Dermis microvascular lymphatic vessel endothelial cell (primary cell): ENCODE measurements around the gene ELAC2. TPM values are rescaled to one million over a fixed set of nuclear protein-coding genes. Genes with fewer than 3 reads are reported as not detected.
"Not testable (repeated sequence)": the region's sequence is repeated elsewhere in the genome, so short reads cannot be mapped to it uniquely, and the experiment has no call there.

Source experiments
- DNase-seq, 2 donors: peaks; one replicate each; pipeline versions ENCODE4 v3.0.0 to v3.0.0-alpha.2; 2010; ENCODE audit warnings: low read depth in 2 of 2
- total RNA-seq: library from RNA; depleted of rRNA; stranded (reverse); fragments of >200 nt; gene quantifications from 2 replicates; pipeline ENCODE4 v1.2.1, GENCODE V29; 2014

Gene ELAC2
- total RNA-seq, 1 donor from 2014 or later = 67.3 TPM

DNA sequence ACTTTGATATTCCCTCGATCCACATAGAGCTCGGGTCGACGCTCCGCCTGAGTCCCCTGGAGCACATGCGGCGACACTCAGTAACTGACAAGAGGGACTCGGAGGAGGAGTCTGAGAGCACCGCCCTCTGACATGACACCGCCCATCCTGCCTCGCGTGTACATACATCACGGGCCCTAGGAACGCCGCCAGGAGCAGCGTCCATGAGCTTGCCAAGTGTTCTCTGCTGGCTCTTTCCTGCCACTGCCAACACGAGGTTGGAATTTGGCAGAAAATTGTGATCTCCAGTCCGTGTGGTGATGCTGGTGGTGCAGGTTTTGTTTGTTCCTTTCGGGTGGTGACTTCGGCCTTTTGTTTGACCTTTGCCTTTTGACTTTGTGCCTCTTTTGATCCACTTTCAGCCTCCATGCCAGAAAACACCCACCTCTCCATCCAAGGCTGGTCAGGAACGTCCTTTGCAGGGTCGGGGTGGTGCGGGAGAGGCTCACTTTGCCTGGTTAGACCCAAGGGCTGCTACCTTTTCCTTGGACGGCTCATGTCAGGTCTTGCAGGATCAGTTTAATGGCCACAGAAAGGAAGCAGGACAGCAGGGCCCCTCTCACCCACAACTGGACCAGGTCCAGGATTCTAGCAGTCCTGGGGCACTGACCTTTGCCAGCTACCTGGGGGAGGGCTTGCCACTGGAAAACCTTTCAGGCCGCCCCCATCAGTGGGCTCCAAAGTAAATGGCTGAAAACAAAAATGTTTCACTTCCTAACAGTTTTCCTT, 27.6 kb downstream of the ELAC2 start:
- peak; percentile 17 to 37 for DNase-seq

DNA sequence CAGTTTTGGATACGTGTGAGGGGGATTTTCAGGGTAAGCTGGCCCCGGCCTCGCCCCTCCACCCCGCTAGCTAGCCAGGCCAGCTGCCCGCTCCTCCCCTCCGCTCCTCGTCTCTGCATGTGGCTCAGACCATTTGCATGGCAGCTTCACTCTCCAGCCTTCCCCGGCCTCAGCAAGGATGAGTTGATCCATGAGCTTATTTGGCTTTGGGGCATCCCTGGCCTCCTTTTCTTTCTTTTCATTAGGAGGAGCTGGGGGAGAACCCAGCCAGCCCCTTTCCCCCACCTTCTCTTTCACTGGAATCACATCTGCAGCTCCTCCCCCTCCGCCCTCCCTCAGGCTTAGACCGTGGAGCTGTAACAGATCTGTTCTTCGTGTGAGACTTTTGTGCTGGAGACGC, 30.7 kb downstream of the ELAC2 start:
- no peak for DNase-seq

DNA sequence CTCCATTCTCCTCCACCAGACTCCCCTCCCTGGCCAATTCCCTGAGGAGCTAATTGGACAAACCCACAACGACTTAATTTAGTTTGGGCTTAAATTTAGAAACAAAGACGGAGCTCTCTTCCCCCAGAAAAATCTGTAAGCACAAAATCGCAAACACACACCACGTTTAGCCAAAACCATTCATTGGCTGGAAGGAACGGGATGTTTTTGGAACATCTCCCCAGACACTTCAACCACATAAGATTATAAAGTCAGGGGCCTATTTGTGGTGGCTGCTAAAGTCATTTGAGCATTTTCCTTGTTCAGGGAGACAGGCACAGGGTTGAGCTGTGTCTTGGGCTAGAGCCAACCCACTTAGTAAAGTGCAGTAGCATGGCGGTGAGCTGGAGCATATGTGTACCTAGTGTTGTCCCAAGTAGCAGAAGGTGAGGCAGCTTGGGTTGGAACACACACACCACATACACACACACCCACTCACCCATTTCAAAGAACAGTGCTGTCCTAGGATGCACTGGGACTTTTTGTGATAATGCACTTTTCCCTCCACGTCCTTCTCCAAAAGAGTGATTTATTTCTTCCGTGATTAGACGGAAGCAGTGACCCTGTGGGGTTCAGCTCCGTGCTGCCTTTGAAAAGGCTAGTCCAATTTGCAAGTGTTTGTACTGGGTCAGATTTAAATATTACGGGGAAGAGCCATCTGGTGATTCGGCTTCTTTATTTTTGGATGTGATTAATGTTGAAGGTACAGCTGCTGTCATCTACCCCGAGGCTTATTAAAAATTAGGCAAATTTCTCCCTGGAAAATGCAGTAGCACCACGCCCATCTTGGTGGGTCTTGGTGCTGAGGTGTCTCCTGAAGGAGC, 32.2 kb downstream of the ELAC2 start:
- no peak for DNase-seq

- no peak for DNase-seq
Measured at GRCh38 chr17:12983991-12984884, 33.6 kb downstream of the ELAC2 start.

DNA sequence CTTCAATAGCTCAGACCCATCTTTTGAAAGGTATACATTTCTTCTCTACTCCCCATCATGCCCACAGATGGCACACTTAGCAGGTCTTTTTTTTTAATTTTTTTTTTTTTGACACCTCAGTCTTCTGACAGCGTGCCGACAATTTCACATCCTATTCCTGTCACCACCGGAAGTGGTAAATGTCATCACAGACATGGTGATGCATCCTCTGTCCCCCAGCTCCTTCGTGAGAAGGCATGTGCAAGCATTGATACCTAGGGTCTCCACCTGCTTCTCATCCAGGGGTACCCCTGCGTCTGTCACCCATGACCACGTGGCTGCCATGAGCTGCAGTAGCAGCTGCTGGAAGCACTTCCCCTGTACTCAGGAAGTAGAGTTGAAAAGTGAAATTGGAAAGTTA, 35.6 kb downstream of the ELAC2 start:
- no peak for DNase-seq

DNA sequence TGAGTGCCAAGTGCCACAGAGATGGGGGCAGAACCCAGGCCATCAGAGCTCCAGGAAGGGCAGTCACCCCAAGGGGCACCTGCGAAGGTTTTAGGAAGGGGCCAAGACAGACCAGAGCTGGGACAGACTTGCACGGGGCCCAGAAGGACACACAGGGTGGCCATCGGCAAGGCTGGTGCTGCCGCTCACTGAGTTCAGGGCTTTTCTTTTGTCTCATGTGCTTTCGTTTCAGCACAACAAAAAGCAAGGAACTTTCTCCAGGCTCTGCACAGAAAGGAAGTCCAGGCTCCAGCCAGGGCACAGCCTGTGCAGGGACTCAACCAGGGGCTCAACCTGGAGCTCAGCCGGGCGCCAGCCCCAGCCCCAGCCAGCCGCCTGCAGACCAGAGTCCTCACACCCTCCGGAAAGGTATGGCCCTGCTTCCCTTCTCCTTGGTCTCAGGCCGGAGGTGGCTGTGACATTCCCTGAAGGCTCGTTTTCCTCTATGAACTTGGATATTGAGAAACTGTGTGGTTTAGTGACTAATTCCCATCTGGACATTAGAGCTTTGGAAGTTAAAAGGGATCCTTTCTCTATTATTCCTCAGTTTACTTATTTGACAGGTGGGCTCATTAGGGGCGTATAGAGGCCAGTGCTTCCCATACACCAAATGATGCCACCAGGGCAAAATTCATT, 37.9 kb downstream of the ELAC2 start:
- no peak for DNase-seq

- DNase-seq = no peak
Measured at GRCh38 chr17:12979246-12979645, 38.6 kb downstream of the ELAC2 start.

GRCh38 chr17:12978787-12979186, 39.0 kb downstream of the ELAC2 start:
- not testable (repeated sequence) for DNase-seq

DNA sequence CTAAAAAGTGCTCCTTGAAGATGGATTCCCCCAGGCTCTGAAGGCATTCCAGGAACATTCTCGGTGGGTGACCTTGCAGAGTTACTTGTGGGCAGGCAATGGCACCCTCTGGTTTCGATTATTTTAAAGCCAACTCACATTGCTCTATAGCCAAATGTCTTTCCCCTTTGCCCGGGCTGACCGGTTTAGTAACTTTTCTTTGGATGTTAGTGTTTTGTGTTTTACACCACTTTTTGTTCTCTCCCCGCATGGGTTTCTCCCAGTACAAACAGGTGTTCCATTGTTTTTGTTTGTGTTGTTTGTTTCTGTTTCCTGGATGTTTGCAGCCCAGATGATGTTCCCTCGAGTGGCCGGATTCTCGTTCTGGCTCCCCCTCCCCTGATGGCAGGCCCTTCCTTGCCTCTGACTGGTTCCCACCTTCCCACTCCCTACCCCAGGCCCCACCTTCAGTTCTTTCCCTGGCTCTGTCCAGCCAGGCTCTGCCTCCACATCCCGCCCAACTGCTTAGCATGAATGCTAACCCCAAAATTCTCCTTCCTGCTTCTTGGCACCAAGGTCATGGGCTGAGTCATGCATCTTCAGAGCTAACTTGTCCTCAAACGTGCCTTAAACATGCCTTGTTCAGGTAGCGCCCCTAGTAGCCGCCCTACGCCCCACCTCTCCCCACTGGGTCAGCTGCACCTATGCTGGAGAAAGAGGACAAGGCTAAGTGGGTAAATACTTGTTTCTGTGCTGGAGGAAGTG, 40.6 kb downstream of the ELAC2 start:
- DNase-seq = no peak

GRCh38 chr17:12974005-12974531, 43.8 kb downstream of the ELAC2 start:
- no peak for DNase-seq

GRCh38 chr17:12973496-12974004, 44.3 kb downstream of the ELAC2 start:
- DNase-seq = no peak

GRCh38 chr17:12967962-12968361, 49.9 kb downstream of the ELAC2 start:
- no peak for DNase-seq

DNA sequence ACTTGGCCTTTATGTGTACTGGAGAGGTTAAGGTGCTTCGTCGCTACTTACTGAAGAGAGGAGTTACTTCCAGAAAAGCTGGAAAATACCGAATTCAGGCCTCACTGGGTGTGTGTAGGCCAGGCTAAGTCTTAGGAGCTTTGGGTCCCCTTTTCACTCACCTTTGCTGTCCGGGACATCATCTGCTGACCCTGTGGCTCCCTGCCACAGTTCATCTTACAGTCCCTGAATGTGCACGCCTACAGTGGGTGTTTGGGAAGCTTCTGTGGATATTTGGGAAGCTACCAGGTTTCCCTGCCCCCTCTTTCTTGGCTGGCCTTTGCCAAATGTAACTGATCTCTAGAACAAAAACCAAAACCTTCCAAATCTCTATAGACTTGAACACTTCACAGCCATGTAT, 51.4 kb downstream of the ELAC2 start:
- DNase-seq = no peak

DNA sequence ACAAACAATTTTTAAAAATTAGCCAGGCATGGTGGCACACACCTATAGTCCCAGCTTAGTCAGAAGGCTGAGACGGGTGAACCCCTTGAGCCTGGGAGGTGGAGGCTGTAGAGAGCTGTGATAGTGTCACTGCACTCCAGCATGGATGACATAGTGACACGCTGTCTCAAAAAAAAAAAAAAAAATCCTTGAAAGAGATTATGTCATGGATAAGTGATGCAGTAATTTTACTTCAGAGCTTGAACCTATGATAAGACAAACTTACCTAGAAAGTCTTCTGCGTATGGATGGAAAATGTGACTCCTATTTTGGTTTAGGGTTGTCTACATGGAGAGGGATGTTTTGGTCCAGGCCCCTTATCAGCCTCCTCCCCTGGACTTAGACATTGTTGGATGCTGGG, 51.8 kb downstream of the ELAC2 start:
- no peak for DNase-seq

GRCh38 chr17:12964840-12965239, 53.0 kb downstream of the ELAC2 start:
- DNase-seq = no peak

DNA sequence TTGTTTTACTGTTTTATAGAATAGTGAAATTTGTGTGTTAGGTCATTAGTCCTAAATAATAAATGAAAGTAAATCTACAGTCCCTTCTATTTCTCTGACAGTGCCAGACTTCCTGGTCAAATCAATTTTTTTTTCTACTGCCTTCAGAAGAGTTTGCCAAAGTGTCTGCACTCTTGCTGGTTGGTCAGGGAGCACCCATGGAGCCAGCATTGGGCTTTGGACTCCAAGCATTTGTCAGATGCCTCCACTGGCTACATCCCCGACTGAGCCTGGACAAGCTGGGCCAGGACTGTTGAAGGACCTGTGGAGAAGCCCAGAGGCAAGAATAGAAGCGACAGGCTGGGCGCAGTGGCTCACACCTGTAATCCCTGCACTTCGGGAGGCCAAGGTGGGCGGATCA, 53.7 kb downstream of the ELAC2 start:
- no peak for DNase-seq

DNA sequence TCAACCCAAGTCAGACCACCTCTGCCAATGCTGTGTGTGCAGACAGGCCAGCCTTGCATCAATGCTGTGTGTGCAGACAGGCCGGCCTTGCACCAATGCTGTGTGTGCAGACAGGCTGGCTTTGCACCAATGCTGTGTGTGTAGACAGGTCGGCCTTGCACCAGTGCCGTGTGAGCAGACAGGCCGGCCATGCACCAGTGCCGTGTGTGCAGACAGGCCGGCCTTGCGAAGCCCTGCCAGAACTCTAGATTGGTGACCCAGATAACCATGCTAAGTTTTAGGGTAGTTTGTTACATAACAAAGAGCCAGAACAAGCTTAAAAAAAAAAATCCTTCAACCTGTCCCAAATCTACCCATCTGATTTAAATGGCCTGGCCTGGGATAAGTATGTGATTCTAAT, 54.3 kb downstream of the ELAC2 start:
- no peak for DNase-seq

GRCh38 chr17:12961655-12962054, 56.2 kb downstream of the ELAC2 start:
- DNase-seq = no peak

GRCh38 chr17:12959441-12959840, 58.4 kb downstream of the ELAC2 start:
- no peak for DNase-seq

DNA sequence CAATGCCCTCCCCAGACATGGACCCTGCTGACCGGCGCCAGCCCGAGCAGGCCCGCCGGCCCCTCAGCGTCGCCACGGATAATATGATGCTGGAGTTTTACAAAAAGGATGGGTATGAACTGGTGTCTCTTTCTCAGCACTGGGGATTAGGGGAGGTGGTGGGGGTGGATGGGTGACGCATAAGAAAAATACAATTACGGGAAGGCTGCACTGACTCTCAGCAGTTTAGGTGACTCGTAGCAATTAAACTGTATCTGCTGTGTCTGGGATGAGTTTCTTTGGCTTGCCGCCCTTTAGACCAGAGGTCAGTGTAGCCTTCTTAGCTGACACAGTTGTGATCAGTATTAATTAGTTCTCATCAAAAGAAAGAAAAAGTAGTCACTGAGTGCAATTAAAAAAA, 59.0 kb downstream of the ELAC2 start:
- DNase-seq = no peak
